Measurements from ENCODE around the gene LAMA4. TPM values are rescaled to one million over a fixed set of nuclear protein-coding genes. Genes with fewer than 3 reads are reported as not detected.

The LAMA4 gene
- total and polyA plus RNA-seq, 8 donors: 9.7 to 324 (median 43.9) TPM

- DNase-seq: no peak
- no peak overlapping the region for H3K4me3 ChIP-seq
- intact Hi-C loops (cut with DNase I; ENCODE audit: low total_unique reads): no loop called here
- H3K36me3 ChIP-seq: no peaks in the 10 kb centered on the region
- no peaks in the 10 kb centered on the region for H3K27me3 ChIP-seq
- WGBS, 5 donors: 46 to 83% (median 68%) methylated on average over 1 of the region's 1 CpG
- no peaks in the 10 kb centered on the region for H3K9me3 ChIP-seq
- peaks cover 0 to 42% (median 17%) of the 10 kb centered on the region in 4 donors for H3K4me1 ChIP-seq
- H3K27ac ChIP-seq: peak overlapping the region in 2 of 5 donors; percentile 12 to 40
- no peak for TF ChIP-seq POLR2AphosphoS5 (IDR thresholded peaks at IDR 0.05)
- TF ChIP-seq EP300 (IDR thresholded peaks at IDR 0.05): no peak
- TF ChIP-seq POLR2A (IDR thresholded peaks at IDR 0.05): no peak
Observed at GRCh38 chr6:112286500-112287144, 32.3 kb upstream of the LAMA4 start.

- intact Hi-C loops (cut with DNase I; ENCODE audit: low total_unique reads): no loop called here
- WGBS, 5 donors: 67 to 87% (median 78%) methylated on average over 2 of the region's 2 CpGs
- TF ChIP-seq EP300 (IDR thresholded peaks at IDR 0.05) (no peak), POLR2A (IDR thresholded peaks at IDR 0.05) (no peak), POLR2AphosphoS5 (IDR thresholded peaks at IDR 0.05) (no peak), CTCF (IDR thresholded peaks at IDR 0.05) (no peak)
- Histone ChIP-seq H3K4me1 (peaks cover 0 to 42% (median 17%) of the 10 kb centered on the region in 4 donors), H3K4me3 (no peak overlapping the region), H3K27me3 (no peaks in the 10 kb centered on the region), H3K27ac (peak overlapping the region in 1 of 5 donors; percentile 40), H3K9me3 (no peaks in the 10 kb centered on the region), H3K36me3 (no peaks in the 10 kb centered on the region)
- DNase-seq: peak in 1 of 2 donors; percentile 27
Observed at GRCh38 chr6:112286010-112286409, 31.6 kb upstream of the LAMA4 start.

- Histone ChIP-seq H3K9me3 (no peaks in the 10 kb centered on the region), H3K4me3 (no peak overlapping the region), H3K36me3 (no peaks in the 10 kb centered on the region), H3K27me3 (no peaks in the 10 kb centered on the region), H3K27ac (no peak overlapping the region), H3K4me1 (peaks cover 0 to 54% (median 21%) of the 10 kb centered on the region in 4 donors)
- intact Hi-C loops (cut with DNase I; ENCODE audit: low total_unique reads): no loop called here
- DNase-seq: no peak
- TF ChIP-seq CTCF (IDR thresholded peaks at IDR 0.05) (no peak), POLR2A (IDR thresholded peaks at IDR 0.05) (no peak), EP300 (IDR thresholded peaks at IDR 0.05) (no peak), POLR2AphosphoS5 (IDR thresholded peaks at IDR 0.05) (no peak)
Observed at GRCh38 chr6:112284603-112285002, 30.2 kb upstream of the LAMA4 start.

GRCh38 chr6:112283621-112284020, 29.3 kb upstream of the LAMA4 start:
- 39 to 62% (median 47%) methylated on average over 4 of the region's 4 CpGs for WGBS, 5 donors
- DNase-seq: no peak
- TF ChIP-seq POLR2AphosphoS5 (IDR thresholded peaks at IDR 0.05) (no peak), EP300 (IDR thresholded peaks at IDR 0.05) (no peak), POLR2A (IDR thresholded peaks at IDR 0.05) (no peak), CTCF (IDR thresholded peaks at IDR 0.05) (no peak)
- no peaks in the 10 kb centered on the region for H3K27me3 ChIP-seq
- H3K9me3 ChIP-seq: no peaks in the 10 kb centered on the region
- intact Hi-C loops (cut with DNase I; ENCODE audit: low total_unique reads): no loop called here
- no peaks in the 10 kb centered on the region for H3K36me3 ChIP-seq
- no peak overlapping the region for H3K4me3 ChIP-seq
- peaks cover 0 to 54% (median 22%) of the 10 kb centered on the region in 4 donors for H3K4me1 ChIP-seq
- no peak overlapping the region for H3K27ac ChIP-seq
